Vagina (tissue), 2 donors: ENCODE data around the gene DCT. TPM values are rescaled to one million over a fixed set of nuclear protein-coding genes. Genes with fewer than 3 reads are reported as not detected.
"Not testable (repeated sequence)": the region's sequence is repeated elsewhere in the genome, so short reads cannot be mapped to it uniquely, and the experiment has no call there.

Experiments used
- DNase-seq, 2 donors: peaks; one replicate each; pipeline ENCODE4 v3.0.0-alpha.2; 2017; ENCODE audit errors: extremely low spot score in 2 of 2
- H3K27ac ChIP-seq: fragments of 200-600 bp; sonication (generic); one replicate; pipeline ENCODE4 v1.5.1; 2019
- H3K27me3 ChIP-seq: fragments of 200-600 bp; sonication (generic); one replicate; pipeline ENCODE4 v1.5.1; 2019
- H3K36me3 ChIP-seq, 2 donors: fragments of 200-600 bp; sonication (generic); one replicate each; pipeline ENCODE4 v1.5.1; 2017 to 2019
- H3K4me1 ChIP-seq: fragments of 200-600 bp; sonication (generic); one replicate; pipeline ENCODE4 v1.5.1; 2019
- H3K4me3 ChIP-seq, 2 donors: fragments of 200-600 bp; sonication (generic); 1 replicate in 1 of 2; 2 replicates in 1 of 2; pipeline ENCODE4 v1.5.1; 2016 to 2019
- H3K9me3 ChIP-seq: fragments of 200-600 bp; sonication (generic); one replicate; pipeline ENCODE4 v1.5.1; 2019
- POLR2A ChIP-seq, 2 donors: fragments of 450-650 bp; IDR thresholded peaks; one replicate each; pipeline ENCODE4 v1.6.1; 2017; ENCODE audit warnings: antibody characterized with exemption in 2 of 2, mild to moderate bottlenecking in 2 of 2, moderate library complexity in 2 of 2
- POLR2AphosphoS5 ChIP-seq, 2 donors: sonication (generic); formaldehyde crosslinking; IDR thresholded peaks; one replicate each; pipeline ENCODE4 v1.9.0; 2017; ENCODE audit warnings: antibody characterized with exemption in 2 of 2, mild to moderate bottlenecking in 2 of 2, low read depth in 1 of 2; ENCODE audit not compliant: insufficient read depth in 1 of 2
- intact Hi-C: fragments of 100-400 bp; cut with DNase I; formaldehyde crosslinking; loops from one replicate; pipeline ENCODE4 v1.15.1; 2023
- total RNA-seq: library from RNA; depleted of rRNA; stranded (reverse); fragments of >200 nt; gene quantifications from one replicate; pipeline ENCODE4 v1.2.3, GENCODE V29; 2016
- TF ChIP-seq, protein P1 (sequence below), 3 experiments: fragments of 450-650 bp in 2 of 3; fragments of 200-600 bp in 1 of 3; sonication (generic) in 1 of 3; IDR thresholded peaks; one replicate each; pipeline ENCODE4 v1.5.1; 2017 to 2019; ENCODE audit warnings: antibody characterized with exemption in 3 of 3, mild to moderate bottlenecking in 2 of 3, moderate library complexity in 2 of 3

The DCT gene
- not detected for total RNA-seq

DNA sequence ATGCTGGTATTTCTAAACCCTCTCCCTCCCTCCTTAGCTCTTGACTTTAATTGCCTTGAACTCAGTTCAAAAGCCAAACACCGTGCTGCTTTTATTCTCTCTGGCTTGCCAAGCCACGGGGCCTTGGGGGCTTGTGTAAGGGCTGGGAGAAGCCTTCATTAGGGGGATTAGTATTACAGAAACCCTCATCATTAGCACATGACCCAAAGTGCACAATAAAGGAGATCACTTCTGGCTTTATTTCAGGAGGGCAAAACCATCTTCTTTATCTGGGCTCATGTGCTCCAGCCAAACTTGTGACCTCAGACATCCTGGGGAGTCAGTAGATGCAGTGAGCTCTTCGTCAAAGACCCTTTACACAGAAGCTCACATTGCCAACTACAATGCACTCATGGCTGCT is at the start of gene DCT:
DCT (minus strand) TSS at position 67 of the 400 bp plus-strand sequence. CDS start 427 bp downstream, outside the sequence.
- DNase-seq, result no peak
- TF ChIP-seq, protein P1, sequence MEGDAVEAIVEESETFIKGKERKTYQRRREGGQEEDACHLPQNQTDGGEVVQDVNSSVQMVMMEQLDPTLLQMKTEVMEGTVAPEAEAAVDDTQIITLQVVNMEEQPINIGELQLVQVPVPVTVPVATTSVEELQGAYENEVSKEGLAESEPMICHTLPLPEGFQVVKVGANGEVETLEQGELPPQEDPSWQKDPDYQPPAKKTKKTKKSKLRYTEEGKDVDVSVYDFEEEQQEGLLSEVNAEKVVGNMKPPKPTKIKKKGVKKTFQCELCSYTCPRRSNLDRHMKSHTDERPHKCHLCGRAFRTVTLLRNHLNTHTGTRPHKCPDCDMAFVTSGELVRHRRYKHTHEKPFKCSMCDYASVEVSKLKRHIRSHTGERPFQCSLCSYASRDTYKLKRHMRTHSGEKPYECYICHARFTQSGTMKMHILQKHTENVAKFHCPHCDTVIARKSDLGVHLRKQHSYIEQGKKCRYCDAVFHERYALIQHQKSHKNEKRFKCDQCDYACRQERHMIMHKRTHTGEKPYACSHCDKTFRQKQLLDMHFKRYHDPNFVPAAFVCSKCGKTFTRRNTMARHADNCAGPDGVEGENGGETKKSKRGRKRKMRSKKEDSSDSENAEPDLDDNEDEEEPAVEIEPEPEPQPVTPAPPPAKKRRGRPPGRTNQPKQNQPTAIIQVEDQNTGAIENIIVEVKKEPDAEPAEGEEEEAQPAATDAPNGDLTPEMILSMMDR (IDR thresholded peaks at IDR 0.05), result no peak
- no peak for TF ChIP-seq POLR2AphosphoS5 (IDR thresholded peaks at IDR 0.05; ENCODE audit: insufficient read depth in 1 of 2, low read depth in 1 of 2)
- no peak for TF ChIP-seq POLR2A (IDR thresholded peaks at IDR 0.05)
- intact Hi-C loops, result no loop called here
- Histone ChIP-seq H3K36me3 (no peaks in the 10 kb centered on the region), H3K9me3 (no peaks in the 10 kb centered on the region), H3K4me1 (no peaks in the 10 kb centered on the region), H3K27ac (no peak within 1 kb of the TSS), H3K4me3 (no peak within 1 kb of the TSS), H3K27me3 (no peaks in the 10 kb centered on the region)

DNA sequence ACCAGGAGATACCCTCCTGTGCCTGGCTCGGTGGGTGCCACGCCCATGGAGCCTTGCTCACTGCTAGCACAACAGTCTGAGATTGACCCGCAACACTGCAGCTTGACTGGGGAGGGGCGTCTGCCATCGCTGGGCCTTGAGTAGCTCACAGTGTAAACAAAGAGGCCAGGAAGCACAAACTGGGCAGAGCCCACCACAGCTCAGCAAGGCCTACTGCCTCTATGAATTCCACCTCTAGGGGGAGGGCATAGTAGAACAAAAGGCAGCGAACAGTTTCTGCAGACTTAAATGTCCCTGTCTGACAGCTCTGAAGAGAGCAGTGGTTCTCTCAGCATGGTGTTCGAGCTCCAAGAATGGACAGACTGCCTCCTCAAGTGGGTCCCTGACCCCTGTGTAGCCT is 47.5 kb upstream of the DCT start:
- H3K36me3 ChIP-seq, H3K27me3 ChIP-seq, DNase-seq, H3K9me3 ChIP-seq, H3K27ac ChIP-seq, intact Hi-C loops, H3K4me3 ChIP-seq, H3K4me1 ChIP-seq: not testable (repeated sequence)

DNA sequence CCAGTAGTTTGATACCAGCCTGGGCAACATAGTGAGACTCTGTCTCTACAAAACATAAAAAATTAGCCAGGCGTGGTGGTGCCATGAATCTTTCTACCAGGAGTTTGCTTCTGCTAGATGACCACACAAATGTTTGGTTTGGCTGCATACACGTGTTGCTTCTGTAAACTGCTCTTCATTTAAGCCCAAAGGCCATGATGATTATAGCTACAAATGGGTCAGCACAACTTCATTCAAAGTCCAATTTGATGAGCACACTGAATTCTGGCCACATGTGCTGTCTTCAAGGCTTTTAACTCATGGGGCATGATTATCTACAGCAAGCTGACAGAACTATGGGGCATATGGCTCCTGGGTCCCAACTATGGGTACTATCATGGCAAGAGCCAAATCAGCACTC is 46.3 kb upstream of the DCT start:
- Histone ChIP-seq H3K27me3 (no peaks in the 10 kb centered on the region), H3K9me3 (no peaks in the 10 kb centered on the region), H3K36me3 (no peaks in the 10 kb centered on the region), H3K4me3 (no peak overlapping the region), H3K4me1 (no peaks in the 10 kb centered on the region), H3K27ac (no peak overlapping the region)
- DNase-seq, result no peak
- no peak for TF ChIP-seq POLR2AphosphoS5 (IDR thresholded peaks at IDR 0.05; ENCODE audit: insufficient read depth in 1 of 2, low read depth in 1 of 2)
- TF ChIP-seq POLR2A (IDR thresholded peaks at IDR 0.05), result no peak
- TF ChIP-seq, protein P1 (IDR thresholded peaks at IDR 0.05), result no peak
- intact Hi-C loops, result no loop called here

DNA sequence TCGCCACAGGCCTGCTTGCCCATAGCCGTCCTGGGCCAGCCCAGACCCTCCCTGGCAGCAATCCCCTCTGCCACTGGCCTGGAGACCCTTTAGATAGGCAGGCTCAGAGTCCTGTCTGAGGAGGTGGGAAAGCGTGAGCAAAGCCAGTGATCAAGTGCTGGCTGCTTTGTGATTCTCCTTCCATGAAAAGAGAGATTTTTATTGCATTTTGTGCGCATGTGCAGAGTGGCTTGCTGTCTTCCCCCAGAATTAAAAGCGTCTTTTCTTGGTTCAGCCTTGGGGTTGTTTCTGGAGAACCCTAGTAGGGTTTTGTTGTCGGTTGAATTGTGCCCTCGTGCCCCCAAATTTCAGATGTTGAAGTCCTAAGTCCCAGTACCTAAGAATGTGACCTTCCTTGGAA is 44.9 kb upstream of the DCT start:
- Histone ChIP-seq H3K27ac (no peak overlapping the region), H3K4me1 (no peaks in the 10 kb centered on the region), H3K4me3 (no peak overlapping the region), H3K9me3 (no peaks in the 10 kb centered on the region), H3K27me3 (no peaks in the 10 kb centered on the region), H3K36me3 (no peaks in the 10 kb centered on the region)
- DNase-seq, result no peak
- intact Hi-C loops, result no loop called here
- no peak for TF ChIP-seq POLR2AphosphoS5 (IDR thresholded peaks at IDR 0.05; ENCODE audit: insufficient read depth in 1 of 2, low read depth in 1 of 2)
- TF ChIP-seq, protein P1 (IDR thresholded peaks at IDR 0.05), result no peak
- no peak for TF ChIP-seq POLR2A (IDR thresholded peaks at IDR 0.05)

DNA sequence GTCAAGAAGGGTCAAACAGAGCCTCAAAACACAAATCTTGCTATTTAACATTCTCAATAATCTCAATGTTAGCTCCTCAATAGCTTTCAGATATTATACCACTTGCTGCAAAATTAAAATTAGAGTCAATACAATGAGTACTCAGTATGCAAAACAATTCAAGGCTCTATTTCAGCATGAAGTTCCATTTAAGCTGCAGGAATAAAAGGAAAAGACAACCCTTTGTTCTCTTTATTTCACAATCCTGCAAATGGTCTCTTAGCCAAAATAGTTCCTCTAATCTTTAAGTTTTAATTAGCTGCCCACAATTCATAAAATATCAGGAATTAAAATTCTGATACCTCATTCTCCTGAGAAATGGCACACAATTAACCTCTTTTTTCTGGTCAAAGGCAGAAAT is 40.5 kb upstream of the DCT start:
- no peak overlapping the region for H3K27ac ChIP-seq
- H3K9me3 ChIP-seq, result no peaks in the 10 kb centered on the region

DNA sequence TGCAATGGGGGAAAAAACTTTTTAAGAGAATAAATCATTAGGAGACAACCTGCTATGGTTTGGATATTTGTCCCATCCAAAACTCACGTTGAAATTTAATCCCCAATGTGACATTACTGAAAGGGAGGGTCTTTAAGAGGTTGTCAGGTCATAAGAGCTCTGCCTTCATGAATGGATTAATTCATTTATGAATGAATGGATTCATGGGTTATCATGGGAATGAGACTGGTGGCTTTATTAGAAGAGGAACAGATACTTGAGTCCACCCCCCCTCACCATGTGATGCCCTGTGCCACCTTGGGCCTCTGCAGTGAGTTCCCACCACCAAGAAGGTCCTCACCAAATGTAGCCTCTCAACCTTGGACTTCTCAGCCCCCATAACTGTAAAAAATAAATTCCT is 37.0 kb upstream of the DCT start:
- Histone ChIP-seq H3K27ac (no peak overlapping the region), H3K27me3 (no peaks in the 10 kb centered on the region), H3K36me3 (no peaks in the 10 kb centered on the region), H3K9me3 (no peaks in the 10 kb centered on the region), H3K4me1 (no peaks in the 10 kb centered on the region), H3K4me3 (no peak overlapping the region)
- DNase-seq, result no peak
- TF ChIP-seq, protein P1 (IDR thresholded peaks at IDR 0.05), result no peak
- TF ChIP-seq POLR2AphosphoS5 (IDR thresholded peaks at IDR 0.05; ENCODE audit: insufficient read depth in 1 of 2, low read depth in 1 of 2), result no peak
- no peak for TF ChIP-seq POLR2A (IDR thresholded peaks at IDR 0.05)
- intact Hi-C loops, result loop anchor here (5.0 kb wide), 1 partner anchor 926 kb away; no protein-coding TSS in a partner anchor

More for the DNA sequence above, 40.5 kb upstream of the DCT start:
- H3K4me3 ChIP-seq, result no peak overlapping the region
- intact Hi-C loops, result no loop called here
- TF ChIP-seq POLR2A (IDR thresholded peaks at IDR 0.05) (no peak), POLR2AphosphoS5 (IDR thresholded peaks at IDR 0.05; ENCODE audit: insufficient read depth in 1 of 2, low read depth in 1 of 2) (no peak)
- H3K36me3 ChIP-seq, result no peaks in the 10 kb centered on the region
- no peaks in the 10 kb centered on the region for H3K27me3 ChIP-seq
- no peaks in the 10 kb centered on the region for H3K4me1 ChIP-seq
- no peak for DNase-seq
